ENCODE data around the gene OR2J2. TPM values are rescaled to one million over a fixed set of nuclear protein-coding genes. Genes with fewer than 3 reads are reported as not detected.

The OR2J2 gene
- polyA plus RNA-seq, 1 donor, result not detected

Other genes with a start within 250 kb of the OR2J2 start
- 44.6 TPM for gene TRIM27, start 246.9 kb upstream of the OR2J2 start, polyA plus RNA-seq (ENCODE audit: insufficient read length)
- gene ZNF311, start 165.6 kb upstream of the OR2J2 start, polyA plus RNA-seq (ENCODE audit: insufficient read length), result 1.6 TPM
- gene OR2W1, start 125.7 kb upstream of the OR2J2 start, polyA plus RNA-seq (ENCODE audit: insufficient read length), result not detected
- gene OR2B3, start 83.6 kb upstream of the OR2J2 start, polyA plus RNA-seq (ENCODE audit: insufficient read length), result not detected
- not detected for gene OR2J1, start 71.4 kb upstream of the OR2J2 start, polyA plus RNA-seq (ENCODE audit: insufficient read length)
- not detected for gene OR2J3, start 62.8 kb upstream of the OR2J2 start, polyA plus RNA-seq (ENCODE audit: insufficient read length)
- 0.05 TPM for gene OR14J1, start 130.8 kb downstream of the OR2J2 start, polyA plus RNA-seq (ENCODE audit: insufficient read length)
- gene OR5V1, start 198.0 kb downstream of the OR2J2 start, polyA plus RNA-seq (ENCODE audit: insufficient read length), result not detected
- gene OR12D3, start 204.4 kb downstream of the OR2J2 start, polyA plus RNA-seq (ENCODE audit: insufficient read length), result not detected
- gene OR12D2, start 224.7 kb downstream of the OR2J2 start, polyA plus RNA-seq (ENCODE audit: insufficient read length), result not detected
- not detected for gene OR12D1, start 244.0 kb downstream of the OR2J2 start, polyA plus RNA-seq (ENCODE audit: insufficient read length)

All from forelimb muscle (tissue), 1 donor.